ENCODE data around the gene TRPC1. TPM values are rescaled to one million over a fixed set of nuclear protein-coding genes. Genes with fewer than 3 reads are reported as not detected.
A peak's percentile ranks its signal among the peaks of the same experiment; 100 is the strongest.

The TRPC1 gene
- total RNA-seq, 4 donors from 2014 or later, result 3.3 to 12.0 (median 4.6) TPM

DNA sequence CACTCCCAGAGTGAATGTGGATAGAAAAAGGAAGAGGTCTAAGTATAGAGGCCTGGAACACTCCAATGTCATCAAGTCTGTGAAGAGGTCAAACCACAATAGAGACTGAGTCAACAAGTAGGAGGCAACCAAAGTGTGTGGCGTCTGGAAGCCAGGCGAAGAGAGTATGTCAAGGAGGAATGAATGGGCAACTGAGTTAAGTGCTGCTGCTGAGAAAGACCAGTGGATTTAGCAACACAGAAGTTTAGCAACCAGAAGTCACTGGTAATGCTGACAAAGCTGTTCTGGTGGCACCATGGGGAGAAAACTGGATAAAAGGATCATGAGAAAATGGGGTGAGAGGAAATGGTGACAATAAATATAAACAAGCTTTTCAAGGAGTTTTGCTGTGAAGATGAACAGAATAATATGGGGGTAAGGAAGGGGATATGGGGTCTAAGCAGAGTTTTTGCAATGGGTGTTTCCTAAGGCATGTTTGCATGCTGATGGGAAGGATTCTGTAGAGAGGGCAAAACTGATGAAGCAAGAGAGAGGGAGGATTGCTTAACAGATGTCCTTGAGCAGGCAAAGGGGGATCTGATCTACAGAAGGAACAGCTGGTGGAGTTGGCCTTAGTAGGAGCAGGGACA is 126.7 kb downstream of the TRPC1 start:
- Histone ChIP-seq H3K4me1 (no peaks in the 10 kb centered on the region), H3K4me3 (no peak overlapping the region), H3K9me3 (no peaks in the 10 kb centered on the region), H3K27me3 (no peaks in the 10 kb centered on the region), H3K36me3 (no peaks in the 10 kb centered on the region), H3K27ac (no peak overlapping the region)
- 60% methylated on average over 2 of the region's 2 CpGs for WGBS
- TF ChIP-seq EP300 (IDR thresholded peaks at IDR 0.05) (no peak), POLR2A (IDR thresholded peaks at IDR 0.05) (no peak), POLR2AphosphoS5 (IDR thresholded peaks at IDR 0.05) (no peak)
- TF ChIP-seq, protein P1, sequence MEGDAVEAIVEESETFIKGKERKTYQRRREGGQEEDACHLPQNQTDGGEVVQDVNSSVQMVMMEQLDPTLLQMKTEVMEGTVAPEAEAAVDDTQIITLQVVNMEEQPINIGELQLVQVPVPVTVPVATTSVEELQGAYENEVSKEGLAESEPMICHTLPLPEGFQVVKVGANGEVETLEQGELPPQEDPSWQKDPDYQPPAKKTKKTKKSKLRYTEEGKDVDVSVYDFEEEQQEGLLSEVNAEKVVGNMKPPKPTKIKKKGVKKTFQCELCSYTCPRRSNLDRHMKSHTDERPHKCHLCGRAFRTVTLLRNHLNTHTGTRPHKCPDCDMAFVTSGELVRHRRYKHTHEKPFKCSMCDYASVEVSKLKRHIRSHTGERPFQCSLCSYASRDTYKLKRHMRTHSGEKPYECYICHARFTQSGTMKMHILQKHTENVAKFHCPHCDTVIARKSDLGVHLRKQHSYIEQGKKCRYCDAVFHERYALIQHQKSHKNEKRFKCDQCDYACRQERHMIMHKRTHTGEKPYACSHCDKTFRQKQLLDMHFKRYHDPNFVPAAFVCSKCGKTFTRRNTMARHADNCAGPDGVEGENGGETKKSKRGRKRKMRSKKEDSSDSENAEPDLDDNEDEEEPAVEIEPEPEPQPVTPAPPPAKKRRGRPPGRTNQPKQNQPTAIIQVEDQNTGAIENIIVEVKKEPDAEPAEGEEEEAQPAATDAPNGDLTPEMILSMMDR (IDR thresholded peaks at IDR 0.05), result no peak
- DNase-seq (ENCODE audit: low spot score in 2 of 2), result no peak

DNA sequence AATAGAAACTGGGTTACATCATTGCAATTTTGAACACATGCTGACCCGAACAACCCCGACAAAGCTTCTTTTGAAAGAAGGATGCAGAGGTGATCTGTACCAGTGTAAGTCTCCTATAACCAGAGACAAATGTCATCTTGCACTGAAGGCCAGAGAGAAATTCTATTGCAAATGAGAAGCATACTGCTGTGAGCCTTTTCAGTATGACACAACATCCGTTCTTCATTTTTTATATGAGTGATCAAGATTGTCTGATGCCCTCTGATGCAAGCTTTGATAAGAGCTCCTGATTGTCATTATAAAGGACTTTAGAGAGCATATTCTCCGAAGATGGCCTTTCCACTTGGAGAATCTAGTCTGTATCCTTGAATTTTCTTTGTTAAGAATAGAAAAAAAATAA is 128.2 kb downstream of the TRPC1 start:
- Histone ChIP-seq H3K27me3 (no peaks in the 10 kb centered on the region), H3K9me3 (no peaks in the 10 kb centered on the region), H3K4me1 (no peaks in the 10 kb centered on the region), H3K4me3 (no peak overlapping the region), H3K36me3 (no peaks in the 10 kb centered on the region), H3K27ac (no peak overlapping the region)
- no peak for TF ChIP-seq POLR2A (IDR thresholded peaks at IDR 0.05)
- DNase-seq (ENCODE audit: low spot score in 2 of 2), result no peak
- WGBS, result 71% methylated on average over 4 of the region's 4 CpGs

DNA sequence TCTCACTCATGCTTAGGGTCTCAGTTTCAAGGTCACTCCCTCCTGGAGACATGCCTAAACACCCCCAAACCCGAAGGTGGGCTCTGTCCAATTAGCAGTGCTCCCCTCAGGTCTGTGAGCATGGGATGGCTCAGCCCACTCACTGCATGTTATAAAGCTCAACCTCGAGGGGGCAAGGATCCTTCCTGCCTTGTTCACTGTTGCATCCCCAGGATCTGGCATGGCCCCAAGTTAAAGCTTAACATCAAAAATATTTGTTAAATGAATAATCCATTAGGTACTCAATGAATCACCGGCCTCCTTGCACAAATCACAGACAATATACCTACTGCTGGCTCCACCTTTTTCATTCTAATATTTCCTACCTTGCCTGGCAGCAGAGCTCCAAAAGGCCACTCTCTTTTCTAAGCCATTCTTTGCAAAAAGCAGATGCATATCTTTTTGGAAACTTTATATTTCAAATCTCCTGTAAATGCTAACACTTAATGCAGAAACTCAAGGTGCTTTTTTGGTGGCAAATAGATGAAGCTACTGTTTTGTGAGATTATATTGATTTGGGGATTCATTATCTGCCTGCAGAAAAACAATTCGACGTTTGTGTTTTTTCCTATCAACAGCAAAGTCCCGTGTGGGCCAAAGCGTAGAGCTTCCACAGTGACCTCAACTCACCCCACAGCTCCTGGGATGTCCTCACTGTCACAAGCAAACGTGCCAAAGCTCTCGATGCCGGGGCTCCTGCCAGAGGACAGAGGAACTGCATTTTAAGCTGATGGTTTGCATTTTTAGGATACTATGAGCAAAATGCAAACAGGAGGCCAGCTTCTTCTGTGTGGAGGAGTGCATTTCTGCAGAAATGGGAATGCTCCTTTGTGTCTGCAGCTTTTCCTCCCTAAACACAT is 129.7 kb downstream of the TRPC1 start:
- 41% methylated on average over 10 of the region's 10 CpGs for WGBS
- TF ChIP-seq, protein P1 (IDR thresholded peaks at IDR 0.05), result no peak
- no peak for TF ChIP-seq POLR2AphosphoS5 (IDR thresholded peaks at IDR 0.05)
- TF ChIP-seq EP300 (IDR thresholded peaks at IDR 0.05), result no peak
- no peak for TF ChIP-seq POLR2A (IDR thresholded peaks at IDR 0.05)
- no peak overlapping the region for H3K4me3 ChIP-seq

DNA sequence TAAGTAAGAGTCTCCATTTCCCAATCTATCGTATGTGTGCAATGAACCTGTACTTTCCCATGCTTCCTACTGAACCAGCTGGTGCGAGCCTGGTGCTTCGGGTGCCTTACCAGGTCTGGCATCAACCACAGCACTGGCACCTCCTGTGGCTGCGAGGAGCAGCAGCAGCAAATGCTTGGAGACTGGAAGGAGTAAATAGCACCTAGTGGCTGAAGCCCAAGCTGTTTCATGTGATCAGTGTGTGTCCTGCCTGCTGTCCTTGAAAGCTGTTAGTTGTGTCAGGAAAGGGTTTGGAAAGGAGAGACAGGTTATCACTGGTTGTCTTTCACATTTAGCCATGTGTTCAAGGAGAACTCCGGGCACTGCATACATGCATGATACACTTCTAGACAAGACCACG is 133.2 kb downstream of the TRPC1 start:
- 48% methylated on average over 6 of the region's 6 CpGs for WGBS
- TF ChIP-seq, protein P1 (IDR thresholded peaks at IDR 0.05), result peak in 1 of 2 donors; percentile 24
- no peak for TF ChIP-seq POLR2AphosphoS5 (IDR thresholded peaks at IDR 0.05)

More for the DNA sequence above, 129.7 kb downstream of the TRPC1 start:
- H3K36me3 ChIP-seq, result no peaks in the 10 kb centered on the region
- no peak overlapping the region for H3K27ac ChIP-seq
- H3K4me1 ChIP-seq, result no peaks in the 10 kb centered on the region
- no peak for DNase-seq (ENCODE audit: low spot score in 2 of 2)
- no peaks in the 10 kb centered on the region for H3K9me3 ChIP-seq
- H3K27me3 ChIP-seq, result no peaks in the 10 kb centered on the region

More for the DNA sequence above, 133.2 kb downstream of the TRPC1 start:
- DNase-seq (ENCODE audit: low spot score in 2 of 2), result no peak
- no peak overlapping the region for H3K27ac ChIP-seq
- H3K4me1 ChIP-seq, result no peaks in the 10 kb centered on the region
- H3K4me3 ChIP-seq, result no peak overlapping the region
- H3K36me3 ChIP-seq, result no peaks in the 10 kb centered on the region
- no peaks in the 10 kb centered on the region for H3K27me3 ChIP-seq
- H3K9me3 ChIP-seq, result no peaks in the 10 kb centered on the region

Other genes starting within 250 kb of the TRPC1 start
- 10 to 100 TPM; 15.0 to 36.0 (median 15.9) TPM for gene ATR, start 145.3 kb upstream of the TRPC1 start, total RNA-seq
- 1 to 10 TPM; 4.4 to 9.1 (median 7.5) TPM for gene PLS1, start 127.6 kb upstream of the TRPC1 start, total RNA-seq
- 10 to 100 TPM in 1 of 4 donors, 1 to 10 TPM in 3; 3.2 to 13.3 (median 6.7) TPM for gene PCOLCE2, start 165.0 kb downstream of the TRPC1 start, total RNA-seq
- gene PAQR9, start 239.6 kb downstream of the TRPC1 start, total RNA-seq, result not detected